ENCODE measurements around the gene RHBG.

The RHBG gene

GRCh38 chr1:156412653-156413321 is 43.8 kb downstream of the RHBG start:
- H3K4me3 ChIP-seq (ENCODE audit: low read depth, low read length): no peak overlapping the region
- DNase-seq (ENCODE audit: low read depth): no peak
- TF ChIP-seq CTCF (IDR thresholded peaks at IDR 0.05; ENCODE audit: control insufficient read depth, extremely low read depth, insufficient read depth): no peak

DNA sequence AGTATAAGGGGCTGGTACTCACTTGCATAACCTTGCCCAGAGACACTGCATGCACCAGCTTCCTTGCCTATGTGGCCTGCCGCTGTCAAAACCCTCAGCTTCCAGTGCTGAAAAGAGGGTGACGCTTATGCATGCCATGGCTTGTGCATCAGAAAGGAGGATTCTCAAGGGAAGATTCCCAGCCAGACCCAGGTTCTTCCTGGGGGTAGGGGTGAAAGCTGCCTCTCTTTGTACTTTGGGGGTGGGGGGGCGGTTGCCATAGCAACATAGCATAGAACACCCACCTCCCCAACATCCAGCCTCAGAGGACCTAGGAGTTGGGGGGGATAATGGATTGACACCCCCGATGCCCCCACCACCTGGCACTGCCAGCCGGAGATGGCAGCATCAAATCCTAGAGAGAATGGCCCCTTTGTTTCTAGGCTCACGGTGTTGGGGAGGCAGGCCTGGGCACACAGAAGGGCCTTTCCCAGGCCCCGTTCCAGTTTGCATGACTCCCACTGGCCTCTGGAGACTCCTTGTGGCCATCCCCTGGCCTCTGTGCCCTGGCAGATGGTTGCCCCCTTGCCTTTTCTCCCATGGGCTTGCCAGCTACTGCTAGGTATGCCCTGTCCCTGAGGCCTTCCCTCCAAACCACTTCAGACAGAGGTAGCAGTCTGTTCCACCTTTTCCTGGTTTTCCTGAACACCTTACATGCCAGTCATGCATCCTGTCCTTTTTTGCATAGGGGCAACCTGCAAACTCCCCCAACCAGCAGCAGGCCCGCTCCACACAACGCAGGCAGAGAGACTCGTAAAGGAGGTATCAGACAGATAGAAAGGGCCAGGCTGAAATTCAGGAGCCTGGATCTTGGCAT is 44.6 kb downstream of the RHBG start:
- no peak for TF ChIP-seq CTCF (IDR thresholded peaks at IDR 0.05; ENCODE audit: control insufficient read depth, extremely low read depth, insufficient read depth)
- no peak overlapping the region for H3K4me3 ChIP-seq (ENCODE audit: low read depth, low read length)
- DNase-seq (ENCODE audit: low read depth): no peak

GRCh38 chr1:156414461-156415064 is 45.6 kb downstream of the RHBG start:
- H3K4me3 ChIP-seq (ENCODE audit: low read depth, low read length): no peak overlapping the region
- no peak for DNase-seq (ENCODE audit: low read depth)
- no peak for TF ChIP-seq CTCF (IDR thresholded peaks at IDR 0.05; ENCODE audit: control insufficient read depth, extremely low read depth, insufficient read depth)

DNA sequence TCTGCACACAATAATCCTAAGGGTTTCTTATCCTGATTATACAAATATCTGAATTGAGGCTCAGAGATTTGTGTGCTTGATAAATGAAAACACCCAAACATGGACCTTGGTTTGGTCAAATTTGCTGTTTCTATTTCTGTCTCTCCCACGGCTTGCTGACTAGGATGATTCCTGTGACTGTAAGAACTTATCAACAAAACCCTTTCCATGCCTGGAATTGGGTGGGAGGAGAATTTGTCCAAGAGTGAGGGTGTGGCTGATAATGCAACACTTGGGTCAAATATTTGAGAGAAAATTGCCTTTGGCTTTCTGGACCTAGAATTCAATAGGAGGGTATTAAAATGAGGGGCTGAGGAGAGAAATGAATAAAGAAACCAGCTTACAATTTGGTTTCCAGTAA is 48.0 kb downstream of the RHBG start:
- TF ChIP-seq CTCF (IDR thresholded peaks at IDR 0.05; ENCODE audit: control insufficient read depth, extremely low read depth, insufficient read depth): no peak
- no peak for DNase-seq (ENCODE audit: low read depth)
- H3K4me3 ChIP-seq (ENCODE audit: low read depth, low read length): no peak overlapping the region

GRCh38 chr1:156417401-156418020 is 48.5 kb downstream of the RHBG start:
- DNase-seq (ENCODE audit: low read depth): no peak

More at GRCh38 chr1:156417401-156418020, 48.5 kb downstream of the RHBG start:
- no peak for TF ChIP-seq CTCF (IDR thresholded peaks at IDR 0.05; ENCODE audit: control insufficient read depth, extremely low read depth, insufficient read depth)
- no peak overlapping the region for H3K4me3 ChIP-seq (ENCODE audit: low read depth, low read length)

Data from LNCaP clone FGC (cell line).